Measurements from ENCODE around the gene TGM3. TPM values are rescaled to one million over a fixed set of nuclear protein-coding genes. Genes with fewer than 3 reads are reported as not detected.

The TGM3 gene
- total RNA-seq, 1 donor from 2014 or later, result not detected

- no peak for DNase-seq (ENCODE audit: low read depth)
Observed at GRCh38 chr20:2305479-2305878, 9.7 kb downstream of the TGM3 start.

- no peak for DNase-seq (ENCODE audit: low read depth)
Observed at GRCh38 chr20:2305946-2306345, 10.1 kb downstream of the TGM3 start.

DNA sequence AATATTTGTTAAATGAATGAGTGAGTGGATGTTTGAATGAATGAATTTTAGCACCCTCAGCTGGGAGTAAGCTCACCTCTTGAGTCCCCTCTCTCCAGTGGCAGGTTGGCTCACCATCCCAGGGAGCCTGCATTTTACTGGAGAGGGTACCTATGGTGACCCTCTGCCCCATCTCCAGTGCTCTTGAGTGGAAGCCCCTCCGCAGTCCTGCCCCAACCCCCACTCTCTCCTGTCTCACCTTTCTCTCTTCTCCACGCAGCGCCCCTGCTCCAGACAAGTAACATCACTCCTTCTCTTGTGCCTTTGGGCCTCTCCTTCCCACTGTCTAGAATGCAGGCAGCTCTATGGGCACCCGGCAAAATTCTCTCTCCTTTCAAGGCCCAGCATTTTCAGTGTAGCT lies 11.3 kb downstream of the TGM3 start:
- no peak for DNase-seq (ENCODE audit: low read depth)

GRCh38 chr20:2311329-2311728 lies 15.5 kb downstream of the TGM3 start:
- DNase-seq (ENCODE audit: low read depth), result no peak

GRCh38 chr20:2312876-2313275 lies 17.1 kb downstream of the TGM3 start:
- DNase-seq (ENCODE audit: low read depth), result no peak

GRCh38 chr20:2313316-2313715 lies 17.5 kb downstream of the TGM3 start:
- DNase-seq (ENCODE audit: low read depth), result no peak

DNA sequence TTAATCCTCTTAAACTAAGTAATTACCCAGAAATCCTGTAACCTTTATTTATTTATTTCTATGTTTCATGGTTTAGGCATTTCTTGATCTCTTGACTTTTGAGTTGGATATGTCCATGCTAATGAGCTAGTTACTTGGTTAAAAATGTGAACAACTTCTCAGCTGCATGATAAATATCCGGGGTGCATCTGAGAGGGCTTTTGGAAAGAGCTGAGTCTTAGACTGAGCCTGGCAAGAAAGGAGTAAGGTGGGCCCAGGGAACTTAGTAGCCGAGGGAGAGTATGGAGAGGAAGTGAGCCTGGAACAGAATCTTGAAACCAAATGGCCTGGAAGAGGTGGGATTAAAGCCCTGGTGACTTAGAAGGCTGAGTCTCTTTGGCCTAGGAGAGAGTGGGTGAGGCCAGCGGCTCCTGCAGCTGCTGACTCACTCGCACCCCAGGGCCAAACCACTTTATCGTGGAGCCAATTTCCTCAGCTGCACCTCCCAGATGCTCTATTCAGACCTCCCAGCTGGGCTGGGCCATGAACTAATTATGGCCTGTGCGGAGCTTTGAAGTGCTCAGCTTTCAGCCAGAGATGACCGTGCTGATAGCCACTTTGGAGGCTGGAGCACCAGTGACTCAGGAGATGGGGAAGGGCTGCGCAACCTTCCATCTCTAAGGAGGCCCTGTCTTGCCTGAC lies 19.1 kb downstream of the TGM3 start:
- DNase-seq (ENCODE audit: low read depth), result peak; percentile 21

GRCh38 chr20:2315440-2315778 lies 19.6 kb downstream of the TGM3 start:
- DNase-seq (ENCODE audit: low read depth), result no peak

DNA sequence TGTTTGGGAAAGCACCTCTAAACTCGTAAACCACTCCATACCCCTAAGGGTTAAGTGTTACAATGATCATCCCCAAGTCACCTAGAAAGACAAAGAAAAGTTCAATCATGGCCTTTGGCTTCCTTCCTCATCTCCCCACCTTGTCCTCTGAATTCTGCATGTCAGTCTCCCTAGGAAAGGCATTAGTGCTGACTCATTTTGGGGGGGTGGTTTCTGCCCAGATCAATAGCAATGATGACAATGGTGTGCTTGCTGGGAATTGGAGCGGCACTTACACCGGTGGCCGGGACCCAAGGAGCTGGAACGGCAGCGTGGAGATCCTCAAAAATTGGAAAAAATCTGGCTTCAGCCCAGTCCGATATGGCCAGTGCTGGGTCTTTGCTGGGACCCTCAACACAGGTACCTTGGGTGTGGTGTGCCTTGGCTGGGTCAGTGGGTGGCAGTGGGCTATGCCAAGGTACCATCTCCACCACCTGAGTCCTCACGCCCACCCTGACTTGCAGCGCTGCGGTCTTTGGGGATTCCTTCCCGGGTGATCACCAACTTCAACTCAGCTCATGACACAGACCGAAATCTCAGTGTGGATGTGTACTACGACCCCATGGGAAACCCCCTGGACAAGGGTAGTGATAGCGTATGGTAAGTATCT lies 21.2 kb downstream of the TGM3 start:
- DNase-seq (ENCODE audit: low read depth), result no peak

- no peak for DNase-seq (ENCODE audit: low read depth)
Observed at GRCh38 chr20:2320813-2321658, 25.2 kb downstream of the TGM3 start.

DNA sequence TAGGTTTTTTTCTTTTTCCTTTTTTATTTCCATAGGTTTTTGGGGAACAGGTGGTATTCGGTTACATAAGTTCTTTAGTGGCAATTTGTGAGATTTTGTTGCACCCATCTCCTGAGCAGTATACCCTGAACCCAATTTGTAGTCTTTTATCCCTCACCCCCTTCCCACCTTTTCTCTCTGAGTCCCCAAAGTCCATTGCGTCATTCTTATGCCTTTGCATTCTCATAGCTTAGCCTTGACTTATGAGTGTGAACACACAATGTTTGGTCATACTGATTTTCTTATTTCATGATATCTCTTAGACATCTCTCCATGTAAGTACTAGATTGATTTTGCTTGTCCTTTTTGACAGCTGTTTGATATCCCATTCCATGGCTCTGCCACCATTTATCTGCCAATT lies 27.2 kb downstream of the TGM3 start:
- DNase-seq (ENCODE audit: low read depth), result no peak

DNA sequence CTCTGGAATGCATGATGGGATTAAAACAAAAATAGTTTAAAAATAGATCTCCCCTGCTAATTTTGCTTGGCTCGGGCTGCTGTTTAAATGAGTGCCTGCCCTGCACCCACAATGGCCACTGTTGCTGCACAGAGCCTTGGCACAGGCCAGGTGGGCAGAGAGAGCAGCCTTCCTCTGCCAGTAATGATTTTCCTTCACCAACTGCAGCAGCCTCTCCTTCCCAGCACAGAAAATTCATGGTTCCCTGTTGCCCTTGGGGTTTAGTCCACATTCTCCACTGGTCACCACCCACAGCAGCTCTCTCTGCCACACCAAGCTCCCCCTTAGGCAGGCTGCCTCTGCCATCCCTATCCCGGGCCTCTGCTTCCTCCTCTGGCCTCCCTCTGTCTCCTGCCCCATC lies 30.2 kb downstream of the TGM3 start:
- no peak for DNase-seq (ENCODE audit: low read depth)

- no peak for DNase-seq (ENCODE audit: low read depth)
Observed at GRCh38 chr20:2327620-2328555, 32.1 kb downstream of the TGM3 start.

DNA sequence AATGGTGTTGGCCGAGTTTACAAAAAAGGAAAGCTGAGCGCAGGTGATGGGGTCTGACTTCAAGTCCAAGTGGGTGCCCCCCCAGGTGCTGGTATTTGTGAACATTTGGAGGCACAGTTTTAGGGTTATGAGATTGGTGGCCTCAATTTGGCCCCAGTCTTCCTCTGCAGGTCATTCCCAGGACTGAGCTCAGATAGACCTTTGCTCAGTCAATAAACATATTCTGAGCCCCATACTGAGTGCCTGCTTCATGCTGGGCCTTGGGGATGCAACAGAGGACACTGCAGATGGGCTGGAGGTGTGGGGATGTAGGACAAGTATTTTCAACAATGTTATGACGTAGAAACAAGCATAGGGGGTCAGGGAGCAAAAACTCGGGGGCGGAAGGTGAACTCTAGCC lies 33.5 kb downstream of the TGM3 start:
- no peak for DNase-seq (ENCODE audit: low read depth)

DNA sequence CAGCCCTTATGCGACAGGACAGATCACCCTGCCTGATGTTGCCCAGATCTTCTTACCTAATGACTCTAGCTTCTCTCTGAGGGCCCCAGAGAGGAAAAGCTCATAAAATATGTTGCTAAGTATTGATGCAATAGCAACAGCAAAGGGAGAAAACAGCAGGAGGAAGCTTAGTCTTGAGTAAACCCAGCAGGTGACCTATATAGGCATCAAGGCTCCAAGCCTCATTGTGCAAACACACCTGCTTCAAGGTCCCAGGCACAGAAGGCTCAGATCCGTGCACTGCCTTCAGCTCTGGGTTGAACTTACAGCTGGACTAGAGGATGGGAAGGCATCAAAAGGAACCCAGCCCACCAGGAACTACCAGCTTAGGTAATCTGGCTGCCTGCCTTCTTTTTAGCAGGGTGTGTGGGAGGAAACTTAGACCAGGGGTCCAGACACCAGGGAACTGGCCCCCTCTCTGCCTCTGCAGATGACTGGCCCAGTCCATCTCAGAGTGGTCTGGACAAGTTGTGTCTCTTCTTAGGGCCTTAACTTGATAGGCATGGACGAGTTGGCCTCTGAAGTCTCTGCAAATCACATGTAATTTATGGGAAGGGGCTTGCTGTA lies 34.4 kb downstream of the TGM3 start:
- DNase-seq (ENCODE audit: low read depth), result no peak

DNA sequence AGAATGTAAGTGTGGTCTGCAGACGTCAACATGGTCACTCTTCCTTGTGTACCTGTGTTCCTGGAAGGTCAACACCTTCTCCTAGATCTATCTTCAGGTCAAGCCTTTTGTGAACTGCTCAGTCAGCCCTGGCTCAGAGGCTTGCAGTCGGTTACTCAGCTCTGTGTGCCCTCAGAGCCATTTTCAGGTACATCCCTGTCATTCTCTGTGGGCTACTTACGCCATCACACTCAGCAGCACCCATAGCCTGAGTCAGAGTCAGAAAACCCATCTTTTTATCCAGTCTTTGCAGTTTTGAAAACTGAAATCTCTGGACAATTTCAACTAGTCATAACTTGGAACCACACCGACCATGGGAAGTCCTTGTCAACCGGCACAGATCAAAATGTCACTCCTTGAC lies 35.3 kb downstream of the TGM3 start:
- DNase-seq (ENCODE audit: low read depth), result no peak

DNA sequence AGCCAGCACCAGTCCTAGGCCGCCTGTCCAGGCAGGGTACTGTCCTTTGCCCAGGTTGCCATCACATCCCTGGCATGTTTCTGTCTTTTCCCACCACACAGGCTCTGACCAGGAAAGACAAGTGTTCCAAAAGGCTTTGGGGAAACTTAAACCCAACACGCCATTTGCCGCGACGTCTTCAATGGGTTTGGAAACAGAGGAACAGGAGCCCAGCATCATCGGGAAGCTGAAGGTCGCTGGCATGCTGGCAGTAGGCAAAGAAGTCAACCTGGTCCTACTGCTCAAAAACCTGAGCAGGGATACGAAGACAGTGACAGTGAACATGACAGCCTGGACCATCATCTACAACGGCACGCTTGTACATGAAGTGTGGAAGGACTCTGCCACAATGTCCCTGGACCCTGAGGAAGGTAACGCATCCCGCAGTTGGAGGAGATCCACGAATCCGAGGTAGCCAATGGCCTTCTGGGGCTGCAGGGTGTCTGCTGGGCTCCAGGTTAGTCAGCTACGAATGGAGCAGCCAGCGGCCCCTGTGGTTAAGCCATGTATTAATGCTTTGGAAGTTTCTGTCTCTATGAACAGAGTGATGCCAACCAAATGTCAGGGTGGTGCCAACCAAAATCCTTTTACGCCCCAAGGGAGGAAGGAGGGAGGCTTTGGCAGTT lies 36.2 kb downstream of the TGM3 start:
- no peak for DNase-seq (ENCODE audit: low read depth)

DNA sequence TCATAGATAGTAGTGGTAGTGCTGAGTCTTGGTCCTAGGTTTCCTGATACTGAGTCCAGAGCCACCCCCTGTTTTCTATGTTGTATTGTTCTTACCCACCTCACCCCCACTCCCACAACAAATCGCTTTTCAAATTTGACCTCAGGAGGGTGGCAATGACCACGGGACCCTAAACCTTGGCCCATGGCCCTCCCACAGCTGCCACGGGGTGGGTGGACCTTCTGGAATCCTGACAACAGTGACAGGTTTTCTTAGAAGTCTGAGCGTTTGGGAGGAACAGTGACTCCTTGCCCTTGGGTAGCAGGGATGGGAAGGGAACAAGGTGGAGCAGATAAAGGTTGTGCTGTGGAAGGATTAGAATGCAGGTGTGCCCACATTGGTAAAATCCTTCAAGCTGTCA lies 36.9 kb downstream of the TGM3 start:
- DNase-seq (ENCODE audit: low read depth), result no peak

- no peak for DNase-seq (ENCODE audit: low read depth)
Observed at GRCh38 chr20:2333821-2334220, 38.0 kb downstream of the TGM3 start.

DNA sequence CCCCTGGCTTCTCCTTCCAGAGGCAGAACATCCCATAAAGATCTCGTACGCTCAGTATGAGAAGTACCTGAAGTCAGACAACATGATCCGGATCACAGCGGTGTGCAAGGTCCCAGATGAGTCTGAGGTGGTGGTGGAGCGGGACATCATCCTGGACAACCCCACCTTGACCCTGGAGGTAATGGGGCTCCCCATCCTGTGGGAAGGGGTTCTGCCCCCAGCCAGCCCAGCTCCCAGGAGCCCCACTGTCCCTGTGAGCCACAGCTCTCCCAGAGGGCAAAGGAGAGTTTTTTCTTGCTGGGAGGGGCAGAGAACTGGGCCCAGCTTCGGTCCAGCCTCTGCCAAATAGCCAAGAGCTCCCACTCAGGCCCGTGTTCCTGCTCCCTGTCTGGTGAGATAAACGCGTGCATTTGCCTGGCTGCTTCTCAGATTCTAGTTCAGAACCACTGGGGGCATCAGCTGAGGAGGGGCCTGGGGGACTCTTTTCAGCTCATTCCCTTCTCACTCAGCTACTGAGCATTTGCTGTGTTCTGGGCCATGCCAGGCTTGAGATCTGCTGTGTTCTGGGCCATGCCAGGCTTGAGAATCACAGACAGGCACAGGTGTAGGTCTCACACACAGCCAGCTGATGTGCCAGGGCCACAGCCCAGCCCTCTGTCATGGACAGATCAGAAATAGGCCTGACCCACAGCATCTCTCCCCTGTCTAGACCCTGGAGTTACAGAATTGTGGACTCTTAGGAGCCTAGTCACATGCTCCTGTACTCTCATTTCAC lies 39.5 kb downstream of the TGM3 start:
- no peak for DNase-seq (ENCODE audit: low read depth)

Data from renal cortical epithelial cell (primary cell).